GM12878 (cell line): ENCODE data around the gene PPFIA3.

Experiments
- CHD2 ChIP-seq: IDR thresholded peaks from 2 replicates; pipeline ENCODE4 v1.6.1; 2011; ENCODE audit warnings: low read depth, low read length, improper control_type of control experiment, borderline replicate concordance
- CTCF ChIP-seq, 3 experiments: IDR thresholded peaks in 2 of 3; conservative IDR thresholded peaks in 1 of 3; 2 replicates each; pipeline ENCODE4 v1.5.1; 2011; ENCODE audit warnings: low read depth in 3 of 3, low read length in 3 of 3, mild to moderate bottlenecking in 3 of 3, control low read depth in 2 of 3, moderate library complexity in 2 of 3, inconsistent platforms in 1 of 3, mixed read lengths in 1 of 3; ENCODE audit not compliant: control insufficient read depth in 2 of 3, insufficient read depth in 1 of 3; ENCODE audit errors: extremely low read depth in 1 of 3
- HDAC2 ChIP-seq: fragments of 200-600 bp; sonication (generic); IDR thresholded peaks from 2 replicates; pipeline ENCODE4 v1.6.1; 2017
- HDGF ChIP-seq: fragments of 450-650 bp; IDR thresholded peaks from 2 replicates; pipeline ENCODE4 v1.6.1; 2016; ENCODE audit warnings: antibody characterized with exemption
- IRF3 ChIP-seq: fragments of 450-650 bp; IDR thresholded peaks from 2 replicates; pipeline ENCODE4 v1.6.1; 2014; ENCODE audit warnings: mild to moderate bottlenecking
- IRF4 ChIP-seq: IDR thresholded peaks from 2 replicates; pipeline ENCODE4 v1.6.1; 2011; ENCODE audit warnings: low read depth, low read length
- JUNB ChIP-seq: IDR thresholded peaks from 2 replicates; pipeline ENCODE4 v1.6.1; 2016; ENCODE audit warnings: antibody characterized with exemption, mild to moderate bottlenecking
- LARP7 ChIP-seq: fragments of 450-650 bp; IDR thresholded peaks from 2 replicates; pipeline ENCODE4 v1.6.1; 2017; ENCODE audit warnings: mild to moderate bottlenecking
- MAX ChIP-seq: IDR thresholded peaks from 2 replicates; pipeline ENCODE4 v1.6.1; 2012; ENCODE audit warnings: low read depth, low read length, improper control_type of control experiment
- POLR2A ChIP-seq: IDR thresholded peaks from 2 replicates; pipeline ENCODE4 v1.6.1; 2011; ENCODE audit warnings: low read depth, mild to moderate bottlenecking, low read length
- POLR2AphosphoS5 ChIP-seq: IDR thresholded peaks from 2 replicates; pipeline ENCODE4 v1.6.1; 2011; ENCODE audit warnings: mild to moderate bottlenecking, low read length, inconsistent platforms
- RAD21 ChIP-seq: IDR thresholded peaks from 2 replicates; pipeline ENCODE4 v1.6.1; 2011; ENCODE audit warnings: mild to moderate bottlenecking, low read depth, low read length, moderate library complexity; ENCODE audit not compliant: insufficient read depth
- USF2 ChIP-seq: IDR thresholded peaks from 2 replicates; pipeline ENCODE4 v1.6.1; 2011; ENCODE audit warnings: low read depth, low read length, improper control_type of control experiment, borderline replicate concordance
- WRNIP1 ChIP-seq: IDR thresholded peaks from 2 replicates; pipeline ENCODE4 v1.6.1; 2011; ENCODE audit warnings: low read depth, low read length, improper control_type of control experiment, borderline replicate concordance

GRCh38 chr19:49152119-49152550 is 32.8 kb downstream of the PPFIA3 start:
- TF ChIP-seq WRNIP1, result no peak
- TF ChIP-seq HDGF, result no peak
- TF ChIP-seq JUNB, result no peak
- no peak for TF ChIP-seq MAX
- TF ChIP-seq RAD21, result no peak
- no peak for TF ChIP-seq USF2
- no peak for TF ChIP-seq HDAC2
- TF ChIP-seq CHD2, result no peak
- no peak for TF ChIP-seq CTCF (IDR thresholded peaks at IDR 0.05 in 2 of 3, conservative IDR thresholded peaks at IDR 0.05 in 1 of 3; ENCODE audit: control insufficient read depth in 2 of 3, extremely low read depth in 1 of 3, insufficient read depth in 1 of 3, low read depth in 3 of 3, low read length in 3 of 3)
- no peak for TF ChIP-seq POLR2AphosphoS5
- no peak for TF ChIP-seq POLR2A
- TF ChIP-seq LARP7, result no peak
- TF ChIP-seq IRF3, result no peak
- no peak for TF ChIP-seq IRF4
